NCI-H748 treated with DMSO at 0.1 percent for 48 hours (cell line): ENCODE data around the gene PPP3CA.
A peak's percentile ranks its signal among the peaks of the same experiment; 100 is the strongest.
"Not testable (repeated sequence)": the region's sequence is repeated elsewhere in the genome, so short reads cannot be mapped to it uniquely, and the experiment has no call there.

Source experiments
- DNase-seq: peaks from one replicate; lab custom pipeline; 2025; lab: John Stamatoyannopoulos, UW

The PPP3CA gene

GRCh38 chr4:101000496-101000895 lies 346.8 kb downstream of the PPP3CA start:
- DNase-seq = no peak

GRCh38 chr4:100995671-100996070 lies 351.7 kb downstream of the PPP3CA start:
- DNase-seq = no peak

- not testable (repeated sequence) for DNase-seq
Measured at GRCh38 chr4:100995002-100995401, 352.3 kb downstream of the PPP3CA start.

GRCh38 chr4:100991332-100992069 lies 355.8 kb downstream of the PPP3CA start:
- not testable (repeated sequence) for DNase-seq

- no peak for DNase-seq
Measured at GRCh38 chr4:100989401-100989800, 357.9 kb downstream of the PPP3CA start.

GRCh38 chr4:100988876-100989275 lies 358.4 kb downstream of the PPP3CA start:
- no peak for DNase-seq

GRCh38 chr4:100986360-100986868 lies 360.9 kb downstream of the PPP3CA start:
- DNase-seq = no peak

GRCh38 chr4:100985576-100985975 lies 361.8 kb downstream of the PPP3CA start:
- DNase-seq = no peak

- no peak for DNase-seq
Measured at GRCh38 chr4:100984901-100985300, 362.4 kb downstream of the PPP3CA start.

GRCh38 chr4:100983426-100983825 lies 363.9 kb downstream of the PPP3CA start:
- DNase-seq = no peak

- no peak for DNase-seq
Measured at GRCh38 chr4:100982345-100982744, 365.0 kb downstream of the PPP3CA start.

- DNase-seq = peak; percentile 11
Measured at GRCh38 chr4:100981447-100982204, 365.7 kb downstream of the PPP3CA start.

- no peak for DNase-seq
Measured at GRCh38 chr4:100979736-100980135, 367.6 kb downstream of the PPP3CA start.

- no peak for DNase-seq
Measured at GRCh38 chr4:100977746-100978397, 369.5 kb downstream of the PPP3CA start.

- no peak for DNase-seq
Measured at GRCh38 chr4:100977274-100977673, 370.1 kb downstream of the PPP3CA start.
